ENCODE data around the gene MYO1D. TPM values are rescaled to one million over a fixed set of nuclear protein-coding genes. Genes with fewer than 3 reads are reported as not detected.

MYO1D gene
- total RNA-seq, 1 experiment from 2014 or later: 40.8 TPM

DNA sequence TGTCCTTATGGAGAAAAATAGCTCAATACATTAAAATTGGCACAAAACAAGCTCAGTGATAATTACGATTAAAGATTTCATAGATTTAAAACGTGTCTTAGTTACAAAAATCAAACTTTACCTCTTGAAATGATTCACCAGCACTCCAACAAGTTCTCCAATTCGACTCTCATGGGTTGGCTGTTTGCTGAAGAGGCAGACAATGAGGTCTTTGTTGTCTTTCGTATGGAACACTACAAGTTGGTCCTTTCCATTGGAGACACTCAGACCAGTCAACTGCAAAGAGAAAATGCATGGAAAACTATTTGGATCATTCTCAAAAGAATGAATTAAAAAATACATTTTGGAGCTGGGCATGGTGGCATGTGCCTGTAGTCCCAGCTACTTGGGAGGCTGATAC lies 272.0 kb downstream of the MYO1D start:
- Histone ChIP-seq H3K36me3 (ENCODE audit: low read depth) (no peaks in the 10 kb centered on the region), H3K4me3 (no peak overlapping the region), H3K27me3 (ENCODE audit: insufficient read depth, low read depth) (no peaks in the 10 kb centered on the region), H2AFZ (no peak overlapping the region), H3K4me1 (replicated peaks; ENCODE audit: insufficient read depth) (no peaks in the 10 kb centered on the region), H3K4me2 (no peak overlapping the region), H3K27ac (no peak overlapping the region), H3K9me2 (ENCODE audit: insufficient read depth) (no peaks in the 10 kb centered on the region), H3K9me3 (ENCODE audit: insufficient read depth, low read depth) (no peaks in the 10 kb centered on the region), H3F3A (ENCODE audit: insufficient read depth, low read depth) (no peaks in the 10 kb centered on the region), H3K79me2 (ENCODE audit: low read depth) (no peaks in the 10 kb centered on the region), H4K20me1 (ENCODE audit: insufficient read depth) (no peaks in the 10 kb centered on the region)
- POLR2A ChIA-PET (ENCODE audit: unreplicated experiment): no interaction called here
- TF ChIP-seq, protein P1, sequence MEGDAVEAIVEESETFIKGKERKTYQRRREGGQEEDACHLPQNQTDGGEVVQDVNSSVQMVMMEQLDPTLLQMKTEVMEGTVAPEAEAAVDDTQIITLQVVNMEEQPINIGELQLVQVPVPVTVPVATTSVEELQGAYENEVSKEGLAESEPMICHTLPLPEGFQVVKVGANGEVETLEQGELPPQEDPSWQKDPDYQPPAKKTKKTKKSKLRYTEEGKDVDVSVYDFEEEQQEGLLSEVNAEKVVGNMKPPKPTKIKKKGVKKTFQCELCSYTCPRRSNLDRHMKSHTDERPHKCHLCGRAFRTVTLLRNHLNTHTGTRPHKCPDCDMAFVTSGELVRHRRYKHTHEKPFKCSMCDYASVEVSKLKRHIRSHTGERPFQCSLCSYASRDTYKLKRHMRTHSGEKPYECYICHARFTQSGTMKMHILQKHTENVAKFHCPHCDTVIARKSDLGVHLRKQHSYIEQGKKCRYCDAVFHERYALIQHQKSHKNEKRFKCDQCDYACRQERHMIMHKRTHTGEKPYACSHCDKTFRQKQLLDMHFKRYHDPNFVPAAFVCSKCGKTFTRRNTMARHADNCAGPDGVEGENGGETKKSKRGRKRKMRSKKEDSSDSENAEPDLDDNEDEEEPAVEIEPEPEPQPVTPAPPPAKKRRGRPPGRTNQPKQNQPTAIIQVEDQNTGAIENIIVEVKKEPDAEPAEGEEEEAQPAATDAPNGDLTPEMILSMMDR (conservative IDR thresholded peaks at IDR 0.05): no peak
- TF ChIP-seq EZH2 (IDR thresholded peaks at IDR 0.05; ENCODE audit: low read depth): no peak
- no peak for DNase-seq
- CTCF ChIA-PET: no interaction called here
- no TSS peak for BruUV-seq (replicated peaks)
- intact Hi-C loops (cut with micrococcal nuclease; ENCODE audit: unreplicated experiment): loop anchor here (5.0 kb wide), 1 partner anchor 103 kb away; no protein-coding TSS in a partner anchor

DNA sequence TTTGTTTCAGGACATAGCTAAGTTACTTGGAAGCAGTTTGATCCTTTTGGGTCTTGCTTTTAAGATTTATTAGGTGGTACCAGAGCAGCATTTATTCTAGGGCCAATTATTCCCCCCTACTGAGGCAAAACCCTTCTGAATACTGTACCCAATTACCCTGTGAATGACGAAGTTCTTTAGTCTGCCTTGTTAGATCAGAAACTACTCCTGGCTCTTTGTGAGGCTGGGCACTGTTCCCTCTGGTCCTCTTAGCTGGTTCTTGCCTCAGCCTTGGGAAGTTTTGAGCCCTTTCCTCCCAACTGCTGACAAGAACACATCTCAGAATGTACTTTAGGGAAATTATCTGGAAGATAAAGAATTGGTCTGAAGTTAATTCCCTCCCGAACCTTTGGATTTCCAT lies 274.5 kb downstream of the MYO1D start:
- H3K4me2 ChIP-seq: no peak overlapping the region
- BruUV-seq (replicated peaks): no TSS peak
- DNase-seq: no peak
- CTCF ChIA-PET: no interaction called here
- H3K4me3 ChIP-seq: no peak overlapping the region
- H3K27ac ChIP-seq: no peak overlapping the region
- no peaks in the 10 kb centered on the region for H3K27me3 ChIP-seq (ENCODE audit: insufficient read depth, low read depth)
- no peaks in the 10 kb centered on the region for H4K20me1 ChIP-seq (ENCODE audit: insufficient read depth)
- no peaks in the 10 kb centered on the region for H3K79me2 ChIP-seq (ENCODE audit: low read depth)
- no peaks in the 10 kb centered on the region for H3K36me3 ChIP-seq (ENCODE audit: low read depth)
- no peaks in the 10 kb centered on the region for H3F3A ChIP-seq (ENCODE audit: insufficient read depth, low read depth)
- no peaks in the 10 kb centered on the region for H3K9me2 ChIP-seq (ENCODE audit: insufficient read depth)
- TF ChIP-seq, protein P1 (conservative IDR thresholded peaks at IDR 0.05): no peak
- no peak for TF ChIP-seq EZH2 (IDR thresholded peaks at IDR 0.05; ENCODE audit: low read depth)
- no peaks in the 10 kb centered on the region for H3K9me3 ChIP-seq (ENCODE audit: insufficient read depth, low read depth)
- POLR2A ChIA-PET (ENCODE audit: unreplicated experiment): no interaction called here
- intact Hi-C loops (cut with micrococcal nuclease; ENCODE audit: unreplicated experiment): no loop called here
- no peaks in the 10 kb centered on the region for H3K4me1 ChIP-seq (replicated peaks; ENCODE audit: insufficient read depth)
- H2AFZ ChIP-seq: no peak overlapping the region

GRCh38 chr17:32601866-32602265 lies 275.1 kb downstream of the MYO1D start:
- ChIA-PET CTCF (no interaction called here), POLR2A (ENCODE audit: unreplicated experiment) (no interaction called here)

More at GRCh38 chr17:32601866-32602265, 275.1 kb downstream of the MYO1D start:
- no peaks in the 10 kb centered on the region for H3K9me2 ChIP-seq (ENCODE audit: insufficient read depth)
- H3K4me3 ChIP-seq: no peak overlapping the region
- DNase-seq: no peak
- no peak overlapping the region for H3K27ac ChIP-seq
- no peaks in the 10 kb centered on the region for H3F3A ChIP-seq (ENCODE audit: insufficient read depth, low read depth)
- H3K9me3 ChIP-seq (ENCODE audit: insufficient read depth, low read depth): no peaks in the 10 kb centered on the region
- no peak overlapping the region for H3K4me2 ChIP-seq
- no peaks in the 10 kb centered on the region for H4K20me1 ChIP-seq (ENCODE audit: insufficient read depth)
- no peaks in the 10 kb centered on the region for H3K79me2 ChIP-seq (ENCODE audit: low read depth)
- no peak overlapping the region for H2AFZ ChIP-seq
- intact Hi-C loops (cut with micrococcal nuclease; ENCODE audit: unreplicated experiment): no loop called here
- no peaks in the 10 kb centered on the region for H3K4me1 ChIP-seq (replicated peaks; ENCODE audit: insufficient read depth)
- no peaks in the 10 kb centered on the region for H3K27me3 ChIP-seq (ENCODE audit: insufficient read depth, low read depth)
- no peak for TF ChIP-seq EZH2 (IDR thresholded peaks at IDR 0.05; ENCODE audit: low read depth)
- TF ChIP-seq, protein P1 (conservative IDR thresholded peaks at IDR 0.05): no peak
- no peaks in the 10 kb centered on the region for H3K36me3 ChIP-seq (ENCODE audit: low read depth)
- BruUV-seq (replicated peaks): no TSS peak
